Measurements from ENCODE around the gene SLC25A21. TPM values are rescaled to one million over a fixed set of nuclear protein-coding genes. Genes with fewer than 3 reads are reported as not detected.

SLC25A21 gene
- total RNA-seq, 1 donor from 2014 or later, result 1.2 TPM

DNA sequence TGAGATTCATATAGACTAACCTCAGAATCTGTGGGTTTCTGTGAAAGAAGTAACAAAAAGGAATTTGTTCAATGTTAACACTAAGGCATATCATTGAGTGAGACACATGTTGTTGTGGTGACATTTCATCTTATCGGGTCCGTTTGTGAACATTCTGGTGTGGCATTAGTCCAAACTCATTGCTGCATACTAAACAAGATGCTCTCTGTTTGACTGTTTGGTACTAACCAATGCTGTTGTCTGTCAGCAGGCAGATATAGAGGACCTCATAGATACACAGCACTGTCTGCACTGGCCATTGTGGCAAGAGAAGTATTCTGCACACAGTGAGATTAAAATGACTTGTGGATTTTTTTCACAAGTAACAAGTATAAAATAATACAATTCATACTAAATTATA lies 41.2 kb downstream of the SLC25A21 start:
- H3K36me3 Mint-ChIP-seq (ENCODE audit: low read depth, unreplicated experiment), result no peaks in the 10 kb centered on the region
- no peaks in the 10 kb centered on the region for H3K9me3 Mint-ChIP-seq (ENCODE audit: unreplicated experiment)
- H3K4me3 Mint-ChIP-seq (ENCODE audit: unreplicated experiment), result no peak overlapping the region
- no peak for DNase-seq (ENCODE audit: low spot score)
- TF ChIP-seq, protein P1, sequence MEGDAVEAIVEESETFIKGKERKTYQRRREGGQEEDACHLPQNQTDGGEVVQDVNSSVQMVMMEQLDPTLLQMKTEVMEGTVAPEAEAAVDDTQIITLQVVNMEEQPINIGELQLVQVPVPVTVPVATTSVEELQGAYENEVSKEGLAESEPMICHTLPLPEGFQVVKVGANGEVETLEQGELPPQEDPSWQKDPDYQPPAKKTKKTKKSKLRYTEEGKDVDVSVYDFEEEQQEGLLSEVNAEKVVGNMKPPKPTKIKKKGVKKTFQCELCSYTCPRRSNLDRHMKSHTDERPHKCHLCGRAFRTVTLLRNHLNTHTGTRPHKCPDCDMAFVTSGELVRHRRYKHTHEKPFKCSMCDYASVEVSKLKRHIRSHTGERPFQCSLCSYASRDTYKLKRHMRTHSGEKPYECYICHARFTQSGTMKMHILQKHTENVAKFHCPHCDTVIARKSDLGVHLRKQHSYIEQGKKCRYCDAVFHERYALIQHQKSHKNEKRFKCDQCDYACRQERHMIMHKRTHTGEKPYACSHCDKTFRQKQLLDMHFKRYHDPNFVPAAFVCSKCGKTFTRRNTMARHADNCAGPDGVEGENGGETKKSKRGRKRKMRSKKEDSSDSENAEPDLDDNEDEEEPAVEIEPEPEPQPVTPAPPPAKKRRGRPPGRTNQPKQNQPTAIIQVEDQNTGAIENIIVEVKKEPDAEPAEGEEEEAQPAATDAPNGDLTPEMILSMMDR (IDR thresholded peaks at IDR 0.05; ENCODE audit: unreplicated experiment), result no peak
- no peaks in the 10 kb centered on the region for H3K4me1 Mint-ChIP-seq (ENCODE audit: unreplicated experiment)
- no peak overlapping the region for H3K27ac Mint-ChIP-seq (ENCODE audit: unreplicated experiment)
- no peaks in the 10 kb centered on the region for H3K27me3 Mint-ChIP-seq (ENCODE audit: unreplicated experiment)

DNA sequence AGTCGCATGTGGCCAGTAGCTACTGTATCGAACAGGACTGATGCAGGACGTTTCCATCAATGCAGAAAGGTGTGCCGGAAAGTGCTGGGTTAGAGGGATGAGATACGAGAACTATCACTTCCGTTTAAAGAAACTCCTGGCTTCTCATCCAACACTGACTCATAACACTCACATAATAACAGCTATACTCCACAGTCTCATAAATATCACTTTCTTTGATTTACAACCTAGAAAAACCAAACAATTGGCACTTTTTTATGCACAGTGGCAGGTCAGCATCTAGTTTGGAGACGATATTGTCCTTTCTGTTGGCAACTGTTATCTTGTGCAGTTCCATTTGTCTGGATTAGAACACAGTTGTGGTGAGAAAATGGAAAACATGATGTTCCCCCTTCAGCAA lies 43.4 kb downstream of the SLC25A21 start:
- TF ChIP-seq, protein P1 (IDR thresholded peaks at IDR 0.05; ENCODE audit: unreplicated experiment), result no peak
- no peak overlapping the region for H3K27ac Mint-ChIP-seq (ENCODE audit: unreplicated experiment)
- no peaks in the 10 kb centered on the region for H3K27me3 Mint-ChIP-seq (ENCODE audit: unreplicated experiment)
- H3K4me3 Mint-ChIP-seq (ENCODE audit: unreplicated experiment), result no peak overlapping the region
- H3K36me3 Mint-ChIP-seq (ENCODE audit: low read depth, unreplicated experiment), result no peaks in the 10 kb centered on the region
- no peaks in the 10 kb centered on the region for H3K9me3 Mint-ChIP-seq (ENCODE audit: unreplicated experiment)
- no peaks in the 10 kb centered on the region for H3K4me1 Mint-ChIP-seq (ENCODE audit: unreplicated experiment)
- no peak for DNase-seq (ENCODE audit: low spot score)

DNA sequence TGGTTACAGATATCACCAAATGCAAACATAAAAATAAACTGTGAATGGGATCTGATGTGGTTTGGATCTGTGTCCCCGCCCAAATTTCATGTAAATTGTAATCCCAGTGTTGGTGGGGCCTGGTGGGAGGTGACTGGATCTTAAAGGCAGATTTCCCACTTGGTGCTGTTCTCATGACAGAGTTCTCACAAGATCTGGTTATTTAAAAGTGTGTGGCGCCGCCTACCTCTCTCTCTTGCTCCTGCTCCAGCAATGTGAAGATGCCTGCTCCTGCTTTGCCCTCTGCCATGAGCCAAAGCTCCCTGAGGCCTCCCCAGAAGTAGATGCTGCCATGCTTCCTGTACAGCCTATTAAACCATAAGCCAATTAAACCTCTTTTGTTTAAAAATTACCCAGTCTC lies 47.8 kb downstream of the SLC25A21 start:
- H3K4me1 Mint-ChIP-seq (ENCODE audit: unreplicated experiment), result no peaks in the 10 kb centered on the region
- TF ChIP-seq, protein P1 (IDR thresholded peaks at IDR 0.05; ENCODE audit: unreplicated experiment), result no peak
- H3K36me3 Mint-ChIP-seq (ENCODE audit: low read depth, unreplicated experiment), result no peaks in the 10 kb centered on the region
- no peaks in the 10 kb centered on the region for H3K9me3 Mint-ChIP-seq (ENCODE audit: unreplicated experiment)
- H3K27me3 Mint-ChIP-seq (ENCODE audit: unreplicated experiment), result no peaks in the 10 kb centered on the region
- no peak overlapping the region for H3K4me3 Mint-ChIP-seq (ENCODE audit: unreplicated experiment)
- H3K27ac Mint-ChIP-seq (ENCODE audit: unreplicated experiment), result no peak overlapping the region
- no peak for DNase-seq (ENCODE audit: low spot score)

DNA sequence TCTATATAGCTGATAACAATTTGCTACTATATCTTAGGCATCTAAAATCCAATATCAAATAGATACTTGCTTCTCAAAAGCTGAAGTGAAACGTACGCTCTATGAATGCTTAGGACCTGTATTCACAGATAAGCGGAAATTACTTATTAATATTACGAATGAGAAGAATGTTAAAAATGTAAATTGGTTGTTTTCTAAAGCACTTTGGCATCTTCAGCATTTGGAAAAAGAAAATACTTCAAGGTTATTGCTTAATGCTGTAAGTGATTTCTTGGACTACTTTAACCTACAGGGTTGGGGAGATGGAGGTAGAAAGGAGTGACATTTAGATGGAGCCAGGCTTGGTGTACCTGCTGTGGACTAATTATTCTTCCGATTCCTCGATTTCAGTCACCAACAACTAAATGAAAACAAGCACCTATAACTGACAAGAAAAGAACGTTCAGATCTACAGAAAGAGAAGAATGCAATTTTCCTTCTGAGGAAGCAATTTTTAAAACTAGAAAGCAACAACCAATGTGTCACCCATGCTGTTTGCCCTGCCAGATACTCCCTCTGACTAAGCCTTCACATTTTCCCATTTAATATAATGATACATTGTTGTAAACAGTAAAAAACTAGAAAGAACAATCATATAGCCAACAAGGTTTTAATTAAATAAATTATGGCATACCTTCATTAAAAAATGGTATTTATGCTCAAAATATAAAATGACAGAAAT lies 49.3 kb downstream of the SLC25A21 start:
- Mint-ChIP-seq H3K27ac (ENCODE audit: unreplicated experiment) (no peak overlapping the region), H3K4me3 (ENCODE audit: unreplicated experiment) (no peak overlapping the region), H3K36me3 (ENCODE audit: low read depth, unreplicated experiment) (no peaks in the 10 kb centered on the region), H3K9me3 (ENCODE audit: unreplicated experiment) (no peaks in the 10 kb centered on the region), H3K4me1 (ENCODE audit: unreplicated experiment) (no peaks in the 10 kb centered on the region), H3K27me3 (ENCODE audit: unreplicated experiment) (no peaks in the 10 kb centered on the region)
- no peak for DNase-seq (ENCODE audit: low spot score)
- TF ChIP-seq, protein P1 (IDR thresholded peaks at IDR 0.05; ENCODE audit: unreplicated experiment), result no peak

DNA sequence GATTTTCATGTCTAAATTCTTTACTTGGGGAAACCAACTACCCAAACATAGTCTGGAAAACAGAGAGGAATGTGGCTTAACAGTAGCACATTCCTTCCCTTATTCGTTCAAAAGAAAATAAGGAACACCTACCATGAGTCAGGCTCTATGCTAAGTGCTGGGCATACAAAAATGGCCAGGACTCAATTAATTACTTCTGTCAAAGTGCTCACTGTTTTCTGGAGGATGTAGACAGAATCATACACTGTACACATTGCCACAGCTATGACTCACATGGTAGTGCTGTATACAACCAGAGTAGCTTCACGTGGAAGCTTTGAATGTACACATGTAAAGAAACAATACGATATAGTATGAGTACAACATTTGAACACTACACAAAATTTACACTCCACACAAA lies 50.1 kb downstream of the SLC25A21 start:
- H3K36me3 Mint-ChIP-seq (ENCODE audit: low read depth, unreplicated experiment), result no peaks in the 10 kb centered on the region
- H3K27me3 Mint-ChIP-seq (ENCODE audit: unreplicated experiment), result no peaks in the 10 kb centered on the region
- no peak overlapping the region for H3K27ac Mint-ChIP-seq (ENCODE audit: unreplicated experiment)
- no peak for DNase-seq (ENCODE audit: low spot score)
- H3K9me3 Mint-ChIP-seq (ENCODE audit: unreplicated experiment), result no peaks in the 10 kb centered on the region
- H3K4me1 Mint-ChIP-seq (ENCODE audit: unreplicated experiment), result no peaks in the 10 kb centered on the region
- no peak overlapping the region for H3K4me3 Mint-ChIP-seq (ENCODE audit: unreplicated experiment)
- TF ChIP-seq, protein P1 (IDR thresholded peaks at IDR 0.05; ENCODE audit: unreplicated experiment), result no peak

Measured in endothelial cell (in vitro differentiated cells).